Measurements from ENCODE around the gene FLVCR2. TPM values are rescaled to one million over a fixed set of nuclear protein-coding genes. Genes with fewer than 3 reads are reported as not detected.

Gene FLVCR2
- not detected in 2 replicates for polyA plus RNA-seq (2014; cell fraction: cytosol; rRNA removed)
- not detected in 2 replicates for polyA plus RNA-seq (2014; cell fraction: nucleus; rRNA removed)

GRCh38 chr14:75578102-75578785 is at the start of gene FLVCR2:
Gene FLVCR2, plus strand, starts transcription at chr14:75578620. Its CDS starts 353 bp downstream, at chr14:75578973.
- no peak for DNase-seq (ENCODE audit: low spot score)

- no peak for DNase-seq (ENCODE audit: low spot score)
Measured at GRCh38 chr14:75531256-75531655, 47.2 kb upstream of the FLVCR2 start.

GRCh38 chr14:75531660-75532317 is 46.6 kb upstream of the FLVCR2 start:
- no peak for DNase-seq (ENCODE audit: low spot score)

- no peak for DNase-seq (ENCODE audit: low spot score)
Measured at GRCh38 chr14:75533791-75534555, 44.4 kb upstream of the FLVCR2 start.

GRCh38 chr14:75535164-75535898 is 43.1 kb upstream of the FLVCR2 start:
- no peak for DNase-seq (ENCODE audit: low spot score)

GRCh38 chr14:75537071-75537470 is 41.3 kb upstream of the FLVCR2 start:
- no peak for DNase-seq (ENCODE audit: low spot score)

GRCh38 chr14:75539162-75539560 is 39.3 kb upstream of the FLVCR2 start:
- DNase-seq (ENCODE audit: low spot score), result no peak

GRCh38 chr14:75539561-75540478 is 38.6 kb upstream of the FLVCR2 start:
- no peak for DNase-seq (ENCODE audit: low spot score)

GRCh38 chr14:75540479-75540851 is 38.0 kb upstream of the FLVCR2 start:
- no peak for DNase-seq (ENCODE audit: low spot score)

GRCh38 chr14:75542588-75543091 is 35.8 kb upstream of the FLVCR2 start:
- no peak for DNase-seq (ENCODE audit: low spot score)

GRCh38 chr14:75543253-75543652 is 35.2 kb upstream of the FLVCR2 start:
- DNase-seq (ENCODE audit: low spot score), result no peak

- DNase-seq (ENCODE audit: low spot score), result no peak
Measured at GRCh38 chr14:75543786-75544185, 34.6 kb upstream of the FLVCR2 start.

- DNase-seq (ENCODE audit: low spot score), result no peak
Measured at GRCh38 chr14:75545907-75546306, 32.5 kb upstream of the FLVCR2 start.

- no peak for DNase-seq (ENCODE audit: low spot score)
Measured at GRCh38 chr14:75547552-75548250, 30.7 kb upstream of the FLVCR2 start.

GRCh38 chr14:75548544-75548943 is 29.9 kb upstream of the FLVCR2 start:
- no peak for DNase-seq (ENCODE audit: low spot score)

GRCh38 chr14:75549169-75549568 is 29.3 kb upstream of the FLVCR2 start:
- no peak for DNase-seq (ENCODE audit: low spot score)

- DNase-seq (ENCODE audit: low spot score), result no peak
Measured at GRCh38 chr14:75551021-75551420, 27.4 kb upstream of the FLVCR2 start.

GRCh38 chr14:75553157-75553556 is 25.3 kb upstream of the FLVCR2 start:
- no peak for DNase-seq (ENCODE audit: low spot score)

- DNase-seq (ENCODE audit: low spot score), result no peak
Measured at GRCh38 chr14:75553761-75554364, 24.6 kb upstream of the FLVCR2 start.
